B cell (primary cell): Measurements from ENCODE around the gene SEMA4A. TPM values are rescaled to one million over a fixed set of nuclear protein-coding genes. Genes with fewer than 3 reads are reported as not detected.

Source experiments
- ATAC-seq: fragments of 200-7000 bp; cut with Tn5 transposase; one replicate; pipeline ENCODE4 v1.10.0; 2021; ENCODE audit warnings: low read depth, mild to moderate bottlenecking, moderate number of reproducible peaks, moderate library complexity
- CTCF ChIA-PET: fragments of 350-600 bp; sonication (Branson Sonifier 250); formaldehyde crosslinking; loops from one replicate; lab custom pipeline; 2021; ENCODE audit warnings: antibody characterized with exemption, inconsistent platforms; lab: Charles Lee
- POLR2A ChIA-PET: fragments of 350-600 bp; sonication (Branson Sonifier 250); formaldehyde crosslinking; loops from one replicate; lab custom pipeline; 2021; ENCODE audit warnings: antibody characterized with exemption; lab: Charles Lee
- DNase-seq: peaks from one replicate; pipeline ENCODE4 v3.0.0; 2013
- H2AFZ ChIP-seq: 2 replicates; pipeline ENCODE4 v1.6.1; 2012; ENCODE audit warnings: mild to moderate bottlenecking, low read depth, low read length; ENCODE audit not compliant: insufficient read depth, poor library complexity, severe bottlenecking
- H3K27ac ChIP-seq, 2 donors: 1 replicate in 1 of 2; 2 replicates in 1 of 2; pipeline ENCODE4 v1.5.1; 2012 to 2013; ENCODE audit warnings: low read length in 2 of 2, mild to moderate bottlenecking in 2 of 2, moderate library complexity in 1 of 2
- H3K27me3 ChIP-seq, 4 experiments: fragments of 200-600 bp in 1 of 4; sonication (generic) in 1 of 4; replicated peaks in 1 of 4; 1 replicate in 2 of 4; 2 replicates in 2 of 4; pipeline versions ENCODE4 v1.6.1 to v1.7.0; 2013 to 2016; ENCODE audit warnings: low read length in 3 of 4, mild to moderate bottlenecking in 2 of 4, mixed read lengths in 1 of 4, moderate library complexity in 1 of 4; ENCODE audit not compliant: insufficient read depth in 4 of 4, control insufficient read depth in 3 of 4; ENCODE audit errors: control extremely low read depth in 1 of 4
- H3K36me3 ChIP-seq, 2 experiments: replicated peaks in 1 of 2; 1 replicate in 1 of 2; 2 replicates in 1 of 2; pipeline versions ENCODE4 v1.6.1 to v1.7.1; 2013; ENCODE audit warnings: low read length in 1 of 2; ENCODE audit not compliant: insufficient read depth in 2 of 2, control insufficient read depth in 1 of 2; ENCODE audit errors: control extremely low read depth in 1 of 2, extremely low read depth in 1 of 2
- H3K4me1 ChIP-seq, 2 donors: fragments of 200-600 bp in 1 of 2; sonication (generic) in 1 of 2; 1 replicate in 1 of 2; 2 replicates in 1 of 2; pipeline versions ENCODE4 v1.5.1 to v1.6.1; 2013 to 2017; ENCODE audit warnings: low read length in 2 of 2; ENCODE audit not compliant: control insufficient read depth in 2 of 2, insufficient read depth in 2 of 2
- H3K4me2 ChIP-seq: replicated peaks from 2 replicates; pipeline ENCODE3; 2012; ENCODE audit warnings: mild to moderate bottlenecking, low read depth, low read length; ENCODE audit not compliant: poor library complexity, severe bottlenecking
- H3K4me3 ChIP-seq, 5 experiments: fragments of 200-600 bp in 1 of 5; sonication (generic) in 1 of 5; 1 replicate in 3 of 5; 2 replicates in 2 of 5; pipeline versions ENCODE4 v1.5.1 to v1.7.0; 2011 to 2016; ENCODE audit warnings: low read length in 4 of 5, mild to moderate bottlenecking in 4 of 5, low read depth in 2 of 5, control low read depth in 1 of 5, moderate library complexity in 1 of 5; ENCODE audit not compliant: insufficient read depth in 1 of 5; ENCODE audit errors: control extremely low read depth in 1 of 5, extremely low read depth in 1 of 5
- H3K79me2 ChIP-seq: fragments of 200-600 bp; sonication (generic); one replicate; pipeline ENCODE4 v1.6.0; 2016; ENCODE audit warnings: low read length; ENCODE audit not compliant: control insufficient read depth, insufficient read depth
- H3K9ac ChIP-seq: fragments of 200-600 bp; sonication (generic); 2 replicates; pipeline ENCODE4 v1.6.1; 2017; ENCODE audit warnings: mild to moderate bottlenecking, low read length, moderate library complexity
- H3K9me3 ChIP-seq, 3 donors: one replicate each; pipeline versions ENCODE4 v1.6.1 to v1.7.1; 2013; ENCODE audit warnings: low read length in 2 of 3; ENCODE audit not compliant: control insufficient read depth in 2 of 3, insufficient read depth in 1 of 3; ENCODE audit errors: control extremely low read depth in 1 of 3
- H4K20me1 ChIP-seq: 2 replicates; pipeline ENCODE4 v1.6.0; 2012; ENCODE audit warnings: mild to moderate bottlenecking, low read length; ENCODE audit not compliant: insufficient read depth, control insufficient read depth, poor library complexity, severe bottlenecking
- H3K27ac Mint-ChIP-seq: one replicate; pipeline ENCODE4 v1.8.0; 2021; ENCODE audit warnings: mixed read lengths
- H3K27me3 Mint-ChIP-seq: one replicate; pipeline ENCODE4 v1.8.0; 2021; ENCODE audit warnings: mixed read lengths
- H3K4me1 Mint-ChIP-seq: one replicate; pipeline ENCODE4 v1.8.0; 2021; ENCODE audit warnings: mixed read lengths
- H3K4me3 Mint-ChIP-seq: one replicate; pipeline ENCODE4 v1.8.0; 2021; ENCODE audit warnings: mixed read lengths
- H3K9me3 Mint-ChIP-seq: one replicate; pipeline ENCODE4 v1.8.0; 2022; ENCODE audit warnings: mixed read lengths; ENCODE audit not compliant: insufficient read depth
- CTCF ChIP-seq: fragments of 200-600 bp; IDR thresholded peaks from one replicate; pipeline ENCODE4 v1.8.0; 2022; ENCODE audit warnings: antibody characterized with exemption, mild to moderate bottlenecking
- EZH2 ChIP-seq: IDR thresholded peaks from 2 replicates; pipeline ENCODE4 v1.6.1; 2012; ENCODE audit warnings: borderline replicate concordance, low read depth, mild to moderate bottlenecking, moderate library complexity, low read length; ENCODE audit not compliant: insufficient read depth, poor library complexity, severe bottlenecking
- WGBS: methylation state at CpG from one replicate; pipeline ENCODE4 v1.1.5; 2013; ENCODE audit warnings: missing lambda C conversion rate; ENCODE audit not compliant: insufficient coverage; 5-methylcytosine and 5-hydroxymethylcytosine counted together
- intact Hi-C: fragments of 100-400 bp; cut with micrococcal nuclease; formaldehyde crosslinking; loops from one replicate; pipeline ENCODE4 v1.10.0; 2022
- polyA plus RNA-seq: library from polyadenylated mRNA; depleted of rRNA; stranded (reverse); fragments of >200 nt; gene quantifications from 2 replicates; pipeline ENCODE4 v1.2.3, GENCODE V29; 2012
- total RNA-seq, 2 donors: library from RNA; stranded (reverse); fragments of 120-200 nt in 1 of 2; gene quantifications; 1 replicate in 1 of 2; 2 replicates in 1 of 2; pipeline versions ENCODE4 v1.2.3 to v1.2.4, GENCODE V29; 2013 to 2022

SEMA4A gene
- total and polyA plus RNA-seq, 2 donors (not counting 1 experiment from before 2014, with no cell fraction given), result 9.2 to 15.5 TPM

DNA sequence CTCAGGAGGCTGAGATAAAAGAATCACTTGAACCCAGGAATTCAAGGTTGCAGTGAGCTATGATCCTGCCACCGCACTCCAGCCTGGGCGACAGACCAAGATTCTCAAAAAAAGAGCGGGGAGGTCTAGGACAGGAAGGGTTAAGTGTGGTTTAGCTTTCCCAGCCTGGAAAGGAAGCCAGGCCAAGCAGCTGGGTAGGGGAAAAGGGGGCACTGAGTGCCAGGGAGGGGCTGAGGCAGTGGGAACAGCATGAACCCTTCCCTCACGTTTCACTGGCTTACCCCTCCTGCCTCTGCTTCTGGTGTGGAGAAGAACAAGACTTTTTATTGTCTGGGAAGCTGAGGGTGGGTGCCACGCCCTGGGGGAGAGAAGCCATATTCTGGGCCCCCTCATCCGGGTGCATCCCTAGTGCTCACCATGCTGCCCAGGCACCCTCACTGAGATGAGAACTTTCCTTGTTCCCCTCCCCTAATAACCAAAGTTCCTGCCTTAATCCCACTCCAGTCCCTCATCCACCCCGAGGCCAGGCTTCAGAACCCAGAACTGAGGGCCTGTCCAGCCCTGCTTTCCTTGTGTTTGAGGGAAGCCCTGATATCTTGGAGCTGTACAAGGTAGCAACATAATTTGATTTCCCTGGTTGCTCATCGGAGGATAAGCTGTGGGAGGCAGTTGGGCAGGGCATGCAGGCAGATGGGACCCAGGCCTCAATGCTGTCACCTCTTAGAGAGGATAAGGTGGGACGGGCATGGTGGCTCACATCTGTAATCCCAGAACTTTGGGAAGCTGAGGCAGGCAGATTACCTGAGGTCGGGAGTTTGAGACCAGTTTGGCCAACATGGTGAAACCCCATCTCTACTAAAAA lies 40.9 kb upstream of the SEMA4A start:
- Histone ChIP-seq H3K9ac (no peak overlapping the region), H3K4me3 (no peak overlapping the region), H3K4me1 (peaks cover 22 to 24% of the 10 kb centered on the region in 2 donors), H3K36me3 (no peaks in the 10 kb centered on the region), H3K79me2 (no peaks in the 10 kb centered on the region), H3K9me3 (peaks cover 0 to 4% (median 0%) of the 10 kb centered on the region in 3 donors), H4K20me1 (no peaks in the 10 kb centered on the region), H3K27me3 (peaks cover 0 to 43% (median 12%) of the 10 kb centered on the region in 4 experiments), H3K27ac (no peak overlapping the region), H3K4me2 (no peak overlapping the region), H2AFZ (no peak overlapping the region)
- Mint-ChIP-seq H3K27me3 (peaks cover 30% of the 10 kb centered on the region), H3K4me1 (peaks cover 42% of the 10 kb centered on the region), H3K9me3 (no peaks in the 10 kb centered on the region), H3K27ac (no peak overlapping the region), H3K4me3 (no peak overlapping the region)
- DNase-seq (no peak), ATAC-seq (no peak)
- ChIA-PET POLR2A (interaction anchor here (0.8 kb wide), 1 partner anchor 14 kb away, joined by 3 read pairs; no protein-coding TSS in a partner anchor), CTCF (interaction anchor here (0.5 to 28.7 kb wide), 5 partner anchors 8 to 217 kb away, joined by 3 to 970 read pairs (median 6); partner anchors contain the start of gene UBQLN4)
- TF ChIP-seq CTCF, result no peak
- TF ChIP-seq EZH2, result no peak
- WGBS, result 88% methylated on average over 7 of the region's 10 CpGs
- intact Hi-C loops, result no loop called here
